NT2/D1 (cell line): ENCODE measurements around the gene CNTLN.

Experiments used
- YY1 ChIP-seq: IDR thresholded peaks from 2 replicates; pipeline ENCODE4 v1.6.1; 2011; ENCODE audit not compliant: insufficient read length, insufficient read depth
- ZNF274 ChIP-seq: IDR thresholded peaks from 2 replicates; pipeline ENCODE4 v1.6.1; 2011; ENCODE audit warnings: mild to moderate bottlenecking, low read depth, low read length

DNA sequence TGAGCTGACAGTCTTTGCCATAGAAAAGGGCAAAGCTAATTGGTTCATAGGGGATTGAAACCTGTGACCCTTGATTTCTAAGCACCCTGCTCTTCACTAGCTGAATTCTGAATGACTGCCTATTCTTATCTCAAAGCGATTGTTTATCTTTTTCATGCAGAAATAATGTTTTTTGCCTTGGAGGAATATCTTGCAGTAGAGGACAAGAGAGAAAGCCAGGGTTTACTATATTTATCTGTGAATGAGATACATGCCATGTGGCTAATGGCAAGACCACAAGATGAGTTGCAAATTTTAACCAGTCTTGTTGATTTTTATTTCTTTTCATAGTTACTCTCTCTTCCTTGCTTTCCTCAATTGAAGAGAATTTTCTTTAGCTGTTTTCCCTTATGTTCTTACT is 185.0 kb downstream of the CNTLN start:
- no peak for TF ChIP-seq YY1
- no peak for TF ChIP-seq ZNF274
